Activated naive CD8-positive, alpha-beta T cell (primary cell): ENCODE results near the gene HDAC7.

Source experiments
- H3K27ac Mint-ChIP-seq: one replicate; pipeline ENCODE4 v1.8.0; 2021; ENCODE audit warnings: mixed read lengths
- H3K27me3 Mint-ChIP-seq: one replicate; pipeline ENCODE4 v1.8.0; 2021; ENCODE audit warnings: mixed read lengths
- H3K36me3 Mint-ChIP-seq: one replicate; pipeline ENCODE4 v1.8.0; 2021; ENCODE audit warnings: mixed read lengths
- H3K4me1 Mint-ChIP-seq: one replicate; pipeline ENCODE4 v1.8.0; 2021; ENCODE audit warnings: low read depth, mixed read lengths
- H3K4me3 Mint-ChIP-seq: one replicate; pipeline ENCODE4 v1.8.0; 2021; ENCODE audit warnings: mild to moderate bottlenecking, mixed read lengths
- H3K9me3 Mint-ChIP-seq: one replicate; pipeline ENCODE4 v1.8.0; 2021; ENCODE audit warnings: low read depth, mixed read lengths

HDAC7 gene

DNA sequence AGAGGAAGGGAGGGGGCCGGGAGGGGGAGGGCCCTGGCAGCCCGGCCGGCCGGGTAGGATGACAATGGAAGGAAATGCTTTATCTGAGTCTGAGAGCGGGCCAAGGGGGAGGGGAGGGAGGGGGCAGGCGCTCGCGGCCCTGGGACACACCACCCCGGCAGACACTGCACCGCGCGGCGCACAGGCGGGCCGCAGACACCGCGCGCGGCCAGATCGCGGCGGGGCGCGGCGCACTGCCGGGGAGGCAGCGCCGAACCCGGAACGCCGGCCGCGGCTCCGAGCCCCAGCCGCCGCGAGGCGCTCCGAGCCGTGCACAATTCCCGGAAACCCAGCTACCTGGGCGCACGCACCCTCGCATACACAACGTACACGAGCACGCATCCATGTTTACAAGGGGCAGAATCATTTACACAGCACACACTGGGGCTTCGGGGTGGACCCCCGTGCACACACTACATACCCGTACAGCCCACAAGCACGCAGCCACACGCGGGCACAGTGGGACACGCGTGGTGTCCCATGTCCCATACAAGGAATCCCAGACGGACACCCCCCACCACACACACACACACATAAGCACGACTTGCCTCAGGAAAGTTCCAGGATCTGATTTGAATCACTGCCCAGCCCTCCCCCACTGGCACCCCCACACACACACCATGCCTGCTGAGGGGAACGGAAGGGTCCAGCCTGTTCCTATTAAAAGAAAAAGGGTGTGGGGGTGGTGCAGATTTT is at the start of gene HDAC7:
HDAC7 (minus strand) TSS at position 8 of the 735 bp plus-strand sequence. CDS start 118 bp downstream, outside the sequence.
- Mint-ChIP-seq H3K9me3 (no peaks in the 10 kb centered on the region), H3K4me3 (peak within 1 kb of the TSS; percentile 94), H3K27ac (peak within 1 kb of the TSS; percentile 99), H3K27me3 (no peaks in the 10 kb centered on the region), H3K4me1 (peaks cover 80% of the 10 kb centered on the region), H3K36me3 (peaks cover 4% of the 10 kb centered on the region)

DNA sequence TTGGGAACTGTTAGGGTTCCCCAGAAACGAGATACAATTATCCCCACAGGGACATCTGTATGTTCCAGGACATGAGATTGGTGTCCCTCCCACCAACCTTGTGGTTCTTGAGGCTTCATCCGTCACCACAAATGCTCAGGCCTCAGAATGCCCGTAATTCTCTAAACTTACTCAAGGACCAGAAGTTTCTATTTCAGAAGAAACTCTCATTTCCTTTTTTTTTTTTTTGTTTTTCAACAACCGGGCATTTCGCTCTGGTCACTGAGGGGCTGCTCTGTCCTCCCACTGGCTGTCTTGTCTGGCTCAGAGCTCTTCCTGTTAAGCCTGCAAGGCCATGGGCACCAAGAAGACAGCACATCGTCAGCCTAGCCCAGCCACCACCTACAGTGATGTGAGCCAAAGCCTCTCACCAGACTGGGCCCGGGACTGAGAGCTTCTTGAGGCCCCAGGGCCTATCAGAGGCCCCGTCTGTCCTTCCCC is 48.9 kb upstream of the HDAC7 start:
- H3K9me3 Mint-ChIP-seq = no peaks in the 10 kb centered on the region
- no peaks in the 10 kb centered on the region for H3K27me3 Mint-ChIP-seq
- H3K4me3 Mint-ChIP-seq = no peak overlapping the region
- peaks cover 7% of the 10 kb centered on the region for H3K4me1 Mint-ChIP-seq
- no peak overlapping the region for H3K27ac Mint-ChIP-seq
- H3K36me3 Mint-ChIP-seq = peaks cover 5% of the 10 kb centered on the region

DNA sequence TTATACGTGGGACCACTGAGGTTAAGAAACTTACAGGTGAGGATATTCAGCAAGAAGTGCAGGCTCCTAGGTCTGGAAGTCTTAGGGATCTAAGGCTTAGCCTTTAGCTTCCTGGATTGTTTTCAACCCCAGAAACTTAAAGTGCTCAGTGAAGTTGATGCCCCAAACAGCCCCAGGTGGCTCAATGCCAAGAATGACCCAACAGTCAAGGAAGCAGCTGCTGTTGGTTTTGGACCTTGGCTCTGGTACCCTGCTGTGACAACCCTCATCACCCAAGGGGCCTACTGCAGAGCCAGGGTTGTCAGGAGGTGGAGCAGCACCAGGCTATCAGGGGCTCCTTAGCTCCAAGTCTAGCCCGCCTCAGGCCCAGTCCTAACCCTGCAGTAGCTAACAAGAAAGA is 48.3 kb upstream of the HDAC7 start:
- Mint-ChIP-seq H3K27me3 (no peaks in the 10 kb centered on the region), H3K4me1 (peaks cover 7% of the 10 kb centered on the region), H3K9me3 (no peaks in the 10 kb centered on the region), H3K36me3 (peaks cover 5% of the 10 kb centered on the region), H3K4me3 (no peak overlapping the region), H3K27ac (peak overlapping the region; percentile 61)

DNA sequence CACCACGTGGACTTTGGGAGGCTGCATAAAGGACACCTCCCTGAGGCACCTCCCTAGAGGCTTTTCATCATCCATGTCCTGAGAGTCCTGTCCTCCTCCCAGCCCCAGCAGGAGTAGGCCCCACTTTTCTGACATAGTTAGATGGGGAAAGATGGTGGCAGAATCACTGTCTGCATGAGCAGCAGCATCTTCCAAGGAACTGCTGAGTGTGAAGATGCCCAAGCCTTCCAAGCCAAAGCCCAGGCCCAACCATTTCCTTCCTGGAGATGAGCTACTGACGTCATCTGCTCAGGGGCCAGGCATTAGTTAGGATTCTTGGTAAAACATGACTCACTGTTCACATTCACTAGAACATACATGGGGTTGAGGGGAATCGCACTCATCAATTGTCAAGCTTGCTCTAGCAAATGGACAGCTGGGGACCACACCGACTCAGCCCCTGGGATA is 47.8 kb upstream of the HDAC7 start:
- Mint-ChIP-seq H3K4me1 (peaks cover 7% of the 10 kb centered on the region), H3K9me3 (no peaks in the 10 kb centered on the region), H3K27me3 (no peaks in the 10 kb centered on the region), H3K36me3 (peaks cover 5% of the 10 kb centered on the region), H3K27ac (peak overlapping the region; percentile 61), H3K4me3 (no peak overlapping the region)

DNA sequence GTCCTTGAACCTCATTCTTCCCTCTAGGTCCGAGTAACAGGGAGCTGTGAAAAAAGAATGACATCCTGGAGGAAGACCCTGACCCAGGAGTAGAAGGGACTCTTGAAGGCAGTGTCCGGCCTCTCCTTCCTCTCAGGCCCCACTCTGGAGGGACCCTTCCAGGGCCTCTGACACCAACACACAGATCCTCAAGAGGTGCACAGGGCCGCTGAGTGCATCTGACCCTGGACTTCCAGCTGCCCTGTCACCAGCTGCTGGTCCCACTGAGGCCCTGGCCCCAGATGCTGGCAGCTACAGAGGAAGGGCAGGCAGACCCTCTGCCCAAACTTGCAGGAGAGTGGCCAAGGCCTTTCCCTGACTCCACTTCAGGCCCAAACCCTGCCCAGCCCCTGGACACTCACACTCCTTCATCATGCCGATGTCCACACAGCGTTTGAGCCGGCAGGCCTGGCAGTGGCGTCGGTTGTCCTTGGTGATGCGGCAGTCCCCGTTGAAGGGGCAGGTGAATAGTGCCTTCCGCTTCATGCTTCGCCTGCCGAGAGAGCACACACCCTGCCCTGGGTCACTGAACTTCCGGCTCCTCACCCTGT is 45.0 kb upstream of the HDAC7 start:
- Mint-ChIP-seq H3K27me3 (no peaks in the 10 kb centered on the region), H3K4me3 (no peak overlapping the region), H3K36me3 (peaks cover 2% of the 10 kb centered on the region), H3K27ac (no peak overlapping the region), H3K9me3 (no peaks in the 10 kb centered on the region), H3K4me1 (peaks cover 21% of the 10 kb centered on the region)

DNA sequence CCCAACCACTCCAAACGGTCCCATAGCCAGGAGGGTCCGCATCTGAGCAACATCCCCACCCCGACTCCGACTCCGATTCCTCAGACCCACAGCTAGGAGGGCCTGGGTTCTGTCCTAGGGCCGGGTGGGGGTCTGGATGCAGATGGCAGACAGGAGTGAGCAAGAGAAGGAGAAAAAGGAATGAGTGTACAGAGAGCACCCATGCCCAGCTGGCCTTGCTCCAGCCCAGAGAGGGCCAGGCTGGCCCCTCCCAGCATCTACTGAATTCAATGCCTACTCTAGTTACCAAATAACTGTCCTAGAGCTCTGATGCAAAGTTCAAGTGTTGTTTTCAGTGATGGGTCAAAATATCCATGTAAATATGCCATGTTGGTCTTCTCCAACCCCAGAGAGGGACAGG is 44.3 kb upstream of the HDAC7 start:
- Mint-ChIP-seq H3K4me1 (peaks cover 25% of the 10 kb centered on the region), H3K9me3 (no peaks in the 10 kb centered on the region), H3K4me3 (no peak overlapping the region), H3K36me3 (peaks cover 2% of the 10 kb centered on the region), H3K27ac (no peak overlapping the region), H3K27me3 (no peaks in the 10 kb centered on the region)

DNA sequence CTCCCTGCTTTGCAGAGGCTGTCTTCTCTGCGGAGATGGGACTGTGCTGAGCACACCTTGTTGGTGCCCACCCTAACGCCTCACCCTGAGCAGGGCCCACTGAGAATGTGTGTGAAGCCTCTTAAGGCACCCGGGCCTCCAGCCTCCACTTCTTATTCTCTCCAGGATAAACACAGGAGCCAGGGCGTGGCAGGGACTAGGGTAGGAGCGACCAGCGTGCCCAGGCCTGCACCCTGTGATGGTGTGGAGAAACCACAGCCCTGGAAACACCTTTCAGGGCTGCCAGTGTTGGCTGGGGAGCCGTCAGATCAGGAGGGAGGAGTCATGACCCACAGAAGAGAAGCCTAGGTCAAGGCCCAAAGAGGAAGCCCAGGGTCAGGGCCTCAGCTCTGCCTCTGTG is 43.8 kb upstream of the HDAC7 start:
- H3K27ac Mint-ChIP-seq = no peak overlapping the region

DNA sequence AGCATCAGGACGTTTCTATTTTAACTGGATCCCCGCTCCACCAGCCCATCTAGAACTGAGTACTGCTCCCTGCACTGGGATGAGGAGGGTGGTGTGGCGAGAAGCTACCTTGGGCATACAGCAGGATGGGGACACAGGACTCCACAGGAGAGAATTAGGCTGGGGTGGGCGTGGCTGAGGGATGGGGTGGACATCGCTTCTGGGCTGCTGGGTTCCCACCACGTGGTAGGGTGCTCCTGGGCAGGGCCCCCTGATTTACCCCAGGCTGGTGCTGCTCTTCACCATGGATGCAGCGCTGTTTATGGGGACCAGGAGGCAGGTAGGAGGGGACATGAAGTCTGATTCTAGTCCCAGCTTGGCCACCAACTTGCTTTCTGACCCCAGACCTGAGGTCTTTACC is 43.2 kb upstream of the HDAC7 start:
- H3K36me3 Mint-ChIP-seq = peaks cover 2% of the 10 kb centered on the region
- peaks cover 25% of the 10 kb centered on the region for H3K4me1 Mint-ChIP-seq
- H3K27ac Mint-ChIP-seq = no peak overlapping the region

More for the DNA sequence above, 43.8 kb upstream of the HDAC7 start:
- H3K4me1 Mint-ChIP-seq = peaks cover 25% of the 10 kb centered on the region
- H3K4me3 Mint-ChIP-seq = no peak overlapping the region
- H3K27me3 Mint-ChIP-seq = no peaks in the 10 kb centered on the region
- no peaks in the 10 kb centered on the region for H3K9me3 Mint-ChIP-seq
- peaks cover 2% of the 10 kb centered on the region for H3K36me3 Mint-ChIP-seq

DNA sequence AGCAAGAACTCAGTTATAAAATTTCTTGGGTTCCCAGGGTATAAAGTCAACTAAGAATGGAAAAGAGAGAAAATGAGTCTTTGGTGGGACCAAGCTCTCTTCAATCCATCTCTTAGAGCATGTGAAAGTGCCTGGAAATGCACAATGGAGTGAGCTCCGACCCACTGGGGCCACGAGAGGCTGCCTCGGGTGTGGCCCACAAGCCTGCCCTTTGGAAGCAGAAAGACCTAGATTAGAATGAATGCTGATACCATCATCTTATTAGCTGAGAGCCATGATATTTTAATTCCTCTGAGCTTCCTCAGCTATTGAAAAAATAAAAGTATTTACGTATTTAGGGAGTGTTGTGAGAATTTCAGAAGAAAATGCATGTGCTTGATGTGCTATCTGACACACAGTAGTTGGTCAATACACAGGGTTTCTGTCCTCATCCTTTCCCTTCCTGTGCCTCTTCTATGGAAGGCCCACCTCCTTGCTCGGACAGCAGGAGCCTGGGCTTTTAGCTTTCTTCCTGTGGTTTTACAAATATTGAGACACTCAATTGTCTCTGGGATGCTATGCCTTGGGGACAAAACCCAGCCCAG is 42.6 kb upstream of the HDAC7 start:
- Mint-ChIP-seq H3K27ac (peak overlapping the region; percentile 41), H3K4me1 (peaks cover 19% of the 10 kb centered on the region), H3K9me3 (no peaks in the 10 kb centered on the region), H3K36me3 (peaks cover 2% of the 10 kb centered on the region), H3K27me3 (no peaks in the 10 kb centered on the region), H3K4me3 (no peak overlapping the region)

More for the DNA sequence above, 43.2 kb upstream of the HDAC7 start:
- H3K27me3 Mint-ChIP-seq = no peaks in the 10 kb centered on the region
- H3K4me3 Mint-ChIP-seq = no peak overlapping the region
- no peaks in the 10 kb centered on the region for H3K9me3 Mint-ChIP-seq

DNA sequence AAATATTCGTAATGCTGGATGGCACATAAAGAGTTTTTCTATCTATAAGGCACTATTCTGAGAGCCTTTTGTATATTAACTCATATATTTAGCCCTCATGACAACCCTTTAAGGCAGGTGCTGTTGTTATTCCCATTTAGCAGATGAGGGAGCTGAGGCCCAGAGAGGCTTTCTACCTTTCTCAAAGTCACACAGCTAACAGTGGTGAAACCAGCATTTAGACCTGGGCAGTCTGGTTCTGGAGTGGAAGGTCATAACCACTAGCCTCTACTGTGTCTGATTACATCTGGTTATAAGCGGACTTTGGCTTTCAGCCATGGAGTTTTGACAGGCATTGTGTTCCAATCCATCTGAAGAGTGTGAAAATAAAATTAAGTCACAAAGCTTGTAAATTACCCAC is 41.2 kb upstream of the HDAC7 start:
- Mint-ChIP-seq H3K4me1 (peaks cover 19% of the 10 kb centered on the region), H3K36me3 (peaks cover 2% of the 10 kb centered on the region), H3K27ac (peak overlapping the region; percentile 97), H3K4me3 (no peak overlapping the region), H3K27me3 (no peaks in the 10 kb centered on the region), H3K9me3 (no peaks in the 10 kb centered on the region)

DNA sequence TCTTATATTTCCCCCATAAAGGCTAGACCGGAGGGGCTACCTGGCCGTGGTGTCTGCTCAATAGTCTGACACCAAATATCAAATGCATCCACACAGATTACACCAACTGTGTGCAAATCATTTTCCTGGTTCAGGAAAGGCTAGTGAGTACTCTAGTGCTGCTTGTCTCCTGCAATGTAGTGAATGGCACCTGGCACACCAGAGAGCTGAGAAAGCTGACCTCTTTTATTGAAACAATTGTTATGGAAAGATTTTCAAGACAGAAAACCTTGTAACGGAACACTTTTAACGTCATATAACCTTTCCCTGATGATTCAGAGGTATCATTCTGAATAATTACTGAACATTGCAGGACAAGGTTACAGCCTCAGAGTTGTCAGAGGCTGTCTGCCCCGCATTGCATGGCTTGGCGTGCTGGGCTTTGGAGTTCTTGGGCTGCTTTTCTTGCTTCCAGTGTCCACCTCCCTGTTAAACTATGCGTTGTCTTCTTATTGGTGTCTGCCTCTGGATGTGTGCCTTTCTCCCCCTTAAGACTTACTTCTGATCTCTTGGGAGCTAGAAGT is 40.7 kb upstream of the HDAC7 start:
- H3K36me3 Mint-ChIP-seq = peaks cover 2% of the 10 kb centered on the region
- peak overlapping the region; percentile 97 for H3K27ac Mint-ChIP-seq
- H3K4me3 Mint-ChIP-seq = peak overlapping the region; percentile 63

DNA sequence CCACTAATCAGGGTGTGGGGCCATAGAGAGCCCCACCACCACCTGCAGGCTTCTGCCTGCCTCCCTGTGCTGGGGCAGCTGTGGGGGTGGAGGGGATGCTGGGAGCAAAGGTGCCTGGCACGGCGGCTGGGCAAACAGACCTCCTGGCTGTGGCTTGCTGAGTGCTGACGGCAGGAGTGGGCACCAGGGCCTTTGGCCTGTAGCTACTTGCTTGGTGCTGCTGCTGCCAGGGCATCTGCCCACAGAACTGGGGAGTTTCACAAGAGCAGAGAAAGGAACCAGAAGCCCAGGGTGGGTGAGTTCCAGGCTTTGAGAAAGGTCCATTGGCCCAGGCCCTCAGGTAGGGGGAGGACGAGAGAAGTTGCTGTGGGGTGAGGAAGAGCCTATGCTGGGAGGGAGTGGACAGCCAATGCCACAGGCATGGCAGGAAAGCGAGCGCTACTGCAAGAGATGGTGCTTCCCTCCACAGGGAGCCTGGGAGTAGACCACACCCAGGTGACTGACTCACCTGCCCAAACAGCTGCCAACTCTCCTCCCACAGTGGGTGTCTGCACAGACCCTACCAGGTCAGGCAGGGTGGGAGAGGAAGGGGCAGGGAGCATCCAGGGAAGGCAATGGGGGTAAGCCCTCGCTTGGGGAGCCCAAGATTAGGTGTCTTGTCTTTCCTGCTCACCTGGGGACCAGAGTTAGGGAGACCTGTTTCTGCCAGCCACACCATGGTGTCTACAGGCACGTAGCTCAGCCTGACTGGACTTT is 39.0 kb upstream of the HDAC7 start:
- Mint-ChIP-seq H3K9me3 (no peaks in the 10 kb centered on the region), H3K36me3 (peaks cover 2% of the 10 kb centered on the region), H3K4me1 (peaks cover 19% of the 10 kb centered on the region), H3K4me3 (no peak overlapping the region), H3K27ac (peak overlapping the region; percentile 50), H3K27me3 (no peaks in the 10 kb centered on the region)

More for the DNA sequence above, 40.7 kb upstream of the HDAC7 start:
- Mint-ChIP-seq H3K9me3 (no peaks in the 10 kb centered on the region), H3K27me3 (no peaks in the 10 kb centered on the region), H3K4me1 (peaks cover 19% of the 10 kb centered on the region)

DNA sequence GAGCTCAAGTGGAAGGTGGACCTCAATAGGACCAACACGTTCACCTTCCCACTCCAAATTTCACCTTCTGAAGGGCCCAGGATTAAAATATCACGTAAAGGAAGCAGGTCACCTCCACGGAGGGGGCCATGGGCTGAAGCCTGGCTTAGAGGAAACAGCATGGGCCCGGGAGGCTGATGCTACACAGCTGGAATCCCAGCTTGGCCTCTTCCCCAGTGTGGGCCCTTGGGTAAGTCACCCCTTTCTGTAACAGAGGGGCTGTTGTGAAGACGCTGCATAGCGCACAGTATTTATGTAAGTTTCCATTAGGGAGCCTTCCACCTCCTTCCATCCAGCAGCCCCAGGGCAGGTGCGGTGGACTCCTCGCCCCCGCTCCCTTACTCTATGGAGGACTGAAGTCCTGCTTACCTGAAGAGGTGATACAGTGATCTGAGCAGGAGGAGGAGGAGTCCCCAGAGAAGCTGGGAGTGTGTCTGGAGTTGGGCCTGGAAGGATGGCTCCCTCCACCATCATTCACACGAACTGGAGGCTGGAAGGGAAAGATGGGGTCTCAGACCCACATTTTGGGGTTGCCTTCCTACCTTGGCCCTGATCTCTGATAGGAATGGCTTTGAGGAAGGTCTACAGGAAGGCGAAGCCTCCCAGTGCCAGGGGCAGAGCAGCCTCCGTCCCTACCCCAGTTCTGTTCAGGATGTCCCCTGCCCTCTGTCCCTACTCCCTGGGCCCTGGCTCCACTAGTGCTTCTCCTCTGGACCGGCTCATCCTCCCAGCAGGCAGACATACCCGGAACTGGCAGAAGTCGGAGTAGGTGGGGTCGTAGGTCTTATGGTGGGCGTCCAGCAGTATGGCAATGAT is 37.2 kb upstream of the HDAC7 start:
- Mint-ChIP-seq H3K4me1 (peaks cover 19% of the 10 kb centered on the region), H3K27ac (peak overlapping the region; percentile 28), H3K27me3 (no peaks in the 10 kb centered on the region), H3K36me3 (peaks cover 2% of the 10 kb centered on the region), H3K4me3 (no peak overlapping the region), H3K9me3 (no peaks in the 10 kb centered on the region)

DNA sequence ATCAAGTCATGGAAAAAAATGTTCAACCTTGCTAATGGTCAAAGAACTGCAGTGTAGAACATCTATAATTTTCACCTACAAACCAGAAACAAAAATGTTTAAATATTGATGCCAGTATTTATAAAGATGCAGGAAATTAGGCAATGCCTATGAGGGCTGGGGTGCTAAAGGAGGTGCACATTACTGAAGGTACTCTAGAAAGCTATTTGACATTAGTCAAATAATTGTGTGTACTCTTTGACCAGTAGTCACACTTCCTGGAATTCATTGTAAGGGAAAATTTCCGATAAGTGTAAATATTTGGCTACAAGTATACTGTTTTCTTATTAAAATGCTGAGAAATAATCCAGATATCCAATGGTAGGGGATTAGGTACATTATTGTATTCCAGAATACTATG is 36.4 kb upstream of the HDAC7 start:
- Mint-ChIP-seq H3K36me3 (peaks cover 2% of the 10 kb centered on the region), H3K4me1 (peaks cover 16% of the 10 kb centered on the region), H3K27ac (no peak overlapping the region), H3K9me3 (no peaks in the 10 kb centered on the region), H3K27me3 (no peaks in the 10 kb centered on the region), H3K4me3 (no peak overlapping the region)
